Smooth muscle cell (in vitro differentiated cells): ENCODE measurements around the gene STARD3NL. TPM values are rescaled to one million over a fixed set of nuclear protein-coding genes. Genes with fewer than 3 reads are reported as not detected.
"Not testable (repeated sequence)": the region's sequence is repeated elsewhere in the genome, so short reads cannot be mapped to it uniquely, and the experiment has no call there.

Experiments used
- DNase-seq: peaks from one replicate; lab custom pipeline; 2025; ENCODE audit not compliant: unreplicated experiment; lab: John Stamatoyannopoulos, UW
- H2AFZ ChIP-seq: fragments of 200-600 bp; sonication (generic); 2 replicates; pipeline ENCODE4 v1.6.0; 2016; ENCODE audit warnings: antibody characterized with exemption, low read depth, mild to moderate bottlenecking
- H3F3A ChIP-seq: fragments of 200-600 bp; sonication (generic); 2 replicates; pipeline ENCODE4 v1.6.0; 2017; ENCODE audit warnings: antibody characterized with exemption, low read depth
- H3K27ac ChIP-seq: fragments of 200-600 bp; sonication (generic); 2 replicates; pipeline ENCODE4 v1.5.1; 2016; ENCODE audit warnings: low read depth, mild to moderate bottlenecking
- H3K27me3 ChIP-seq: fragments of 200-600 bp; sonication (generic); 2 replicates; pipeline ENCODE4 v1.6.1; 2016; ENCODE audit warnings: low read depth, mild to moderate bottlenecking
- H3K36me3 ChIP-seq: fragments of 200-600 bp; sonication (generic); 2 replicates; pipeline ENCODE4 v1.5.1; 2016; ENCODE audit warnings: low read depth
- H3K4me1 ChIP-seq: fragments of 200-600 bp; sonication (generic); 2 replicates; pipeline ENCODE4 v1.5.1; 2016; ENCODE audit warnings: low read depth
- H3K4me2 ChIP-seq: fragments of 200-600 bp; sonication (generic); 2 replicates; pipeline ENCODE4 v1.6.0; 2016; ENCODE audit warnings: mild to moderate bottlenecking
- H3K4me3 ChIP-seq: fragments of 200-600 bp; sonication (generic); 2 replicates; pipeline ENCODE4 v1.5.1; 2016; ENCODE audit warnings: mild to moderate bottlenecking
- H3K79me2 ChIP-seq: fragments of 200-600 bp; sonication (generic); 2 replicates; pipeline ENCODE4 v1.6.0; 2016; ENCODE audit warnings: low read depth, mild to moderate bottlenecking
- H3K9ac ChIP-seq: fragments of 200-600 bp; sonication (generic); 2 replicates; pipeline ENCODE4 v1.6.0; 2016; ENCODE audit warnings: low read depth
- H3K9me3 ChIP-seq: fragments of 200-600 bp; sonication (generic); replicated peaks from 2 replicates; pipeline ENCODE4 v1.5.1; 2016; ENCODE audit warnings: low read depth
- H4K20me1 ChIP-seq: fragments of 200-600 bp; sonication (generic); 2 replicates; pipeline ENCODE4 v1.6.0; 2016; ENCODE audit warnings: low read depth
- CTCF ChIP-seq: fragments of 200-600 bp; sonication (generic); IDR thresholded peaks from 2 replicates; pipeline ENCODE4 v1.5.1; 2017; ENCODE audit warnings: borderline replicate concordance, mild to moderate bottlenecking, antibody characterized with exemption; ENCODE audit not compliant: insufficient read depth, poor library complexity, severe bottlenecking
- WGBS: methylation state at CpG from one replicate; pipeline ENCODE4 v1.1.7; 2016; ENCODE audit warnings: low lambda C conversion rate; 5-methylcytosine and 5-hydroxymethylcytosine counted together
- polyA plus RNA-seq: library from polyadenylated mRNA; unstranded; fragments of >200 nt; fragmentation: Nextera tagmentation; extraction: Ambion mirVana; gene quantifications from 2 replicates; pipeline ENCODE4 v1.2.1, GENCODE V29; 2016
- total RNA-seq: library from RNA; depleted of rRNA; stranded (reverse); fragments of >200 nt; gene quantifications from 2 replicates; pipeline ENCODE4 v1.2.3, GENCODE V29; 2014

The STARD3NL gene
- total and polyA plus RNA-seq, 2 experiments from 2014 or later = 62.5 to 81.6 TPM

- Histone ChIP-seq H3K4me2 (no peak overlapping the region), H3K4me3 (no peak overlapping the region), H3K79me2 (no peaks in the 10 kb centered on the region), H3F3A (no peaks in the 10 kb centered on the region), H4K20me1 (no peaks in the 10 kb centered on the region), H3K27me3 (no peaks in the 10 kb centered on the region), H3K4me1 (no peaks in the 10 kb centered on the region), H3K27ac (no peak overlapping the region), H2AFZ (no peak overlapping the region), H3K9me3 (no peaks in the 10 kb centered on the region), H3K36me3 (no peaks in the 10 kb centered on the region), H3K9ac (no peak overlapping the region)
- 75% methylated on average over 3 of the region's 3 CpGs for WGBS
- TF ChIP-seq CTCF = no peak
- no peak for DNase-seq
These were observed 63.0 kb downstream of the STARD3NL start for GRCh38 chr7:38241071-38241470.

GRCh38 chr7:38242814-38243213 is 64.8 kb downstream of the STARD3NL start:
- no peaks in the 10 kb centered on the region for H3F3A ChIP-seq
- H2AFZ ChIP-seq = no peak overlapping the region
- no peaks in the 10 kb centered on the region for H3K36me3 ChIP-seq
- no peak for TF ChIP-seq CTCF
- H3K27me3 ChIP-seq = no peaks in the 10 kb centered on the region
- WGBS = 86% methylated on average over 6 of the region's 6 CpGs
- DNase-seq = no peak
- H4K20me1 ChIP-seq = no peaks in the 10 kb centered on the region
- no peaks in the 10 kb centered on the region for H3K4me1 ChIP-seq
- no peak overlapping the region for H3K9ac ChIP-seq
- no peaks in the 10 kb centered on the region for H3K79me2 ChIP-seq
- no peak overlapping the region for H3K4me3 ChIP-seq
- no peaks in the 10 kb centered on the region for H3K9me3 ChIP-seq
- H3K4me2 ChIP-seq = no peak overlapping the region
- H3K27ac ChIP-seq = no peak overlapping the region

GRCh38 chr7:38243345-38243744 is 65.3 kb downstream of the STARD3NL start:
- H3K4me2 ChIP-seq, H4K20me1 ChIP-seq, H3K4me1 ChIP-seq, H3K79me2 ChIP-seq, H3K27ac ChIP-seq, H2AFZ ChIP-seq, H3K9ac ChIP-seq, DNase-seq, H3K9me3 ChIP-seq, H3K4me3 ChIP-seq, H3K36me3 ChIP-seq, H3K27me3 ChIP-seq, H3F3A ChIP-seq: not testable (repeated sequence)
- WGBS = 63% methylated on average over 5 of the region's 5 CpGs

- Histone ChIP-seq H3K27me3 (no peaks in the 10 kb centered on the region), H3K9ac (no peak overlapping the region), H3K4me1 (no peaks in the 10 kb centered on the region), H3K4me2 (peak overlapping the region; percentile 57), H3K36me3 (no peaks in the 10 kb centered on the region), H3K27ac (no peak overlapping the region), H4K20me1 (no peaks in the 10 kb centered on the region), H2AFZ (no peak overlapping the region), H3K4me3 (no peak overlapping the region), H3K9me3 (no peaks in the 10 kb centered on the region), H3K79me2 (no peaks in the 10 kb centered on the region), H3F3A (no peaks in the 10 kb centered on the region)
- no peak for DNase-seq
- TF ChIP-seq CTCF = no peak
- WGBS = 43% methylated on average over 14 of the region's 14 CpGs
These were observed 66.5 kb downstream of the STARD3NL start for GRCh38 chr7:38244516-38244915.
